HG03175 (cell line): Measurements from ENCODE around the gene NR2F1.

ENCODE experiments used
- ATAC-seq: cut with Tn5 transposase; IDR thresholded peaks from one replicate; pipeline ENCODE4 v1.9.1; 2021; ENCODE audit warnings: mild to moderate bottlenecking, moderate library complexity; ENCODE audit not compliant: unreplicated experiment

Gene NR2F1

GRCh38 chr5:93635991-93636390, 53.0 kb downstream of the NR2F1 start:
- peak; percentile 91 for ATAC-seq

- no peak for ATAC-seq
Observed at GRCh38 chr5:93636837-93637236, 53.8 kb downstream of the NR2F1 start.

- ATAC-seq, result no peak
Observed at GRCh38 chr5:93637697-93638096, 54.7 kb downstream of the NR2F1 start.

GRCh38 chr5:93642526-93642925, 59.5 kb downstream of the NR2F1 start:
- no peak for ATAC-seq
